Right lobe of liver (tissue), 4 donors: Measurements from ENCODE around the gene COL1A2.

ENCODE experiments used
- POLR2A ChIP-seq: fragments of 450-650 bp; IDR thresholded peaks from one replicate; pipeline ENCODE4 v1.6.1; 2017; ENCODE audit warnings: antibody characterized with exemption, mild to moderate bottlenecking
- TF ChIP-seq, protein P1 (sequence below), 4 donors: fragments of 200-600 bp in 3 of 4; fragments of 450-650 bp in 1 of 4; IDR thresholded peaks; one replicate each; pipeline versions ENCODE4 v1.5.1 to v1.8.0; 2016 to 2022; ENCODE audit warnings: antibody characterized with exemption in 4 of 4, mild to moderate bottlenecking in 2 of 4
- donor health status: DM: no; HTN: no; CAD: no.
- donor health status: DM: no; HTN: no; CAD: no.
- donor health status: DM: no; HTN: yes; CAD: no.

DNA sequence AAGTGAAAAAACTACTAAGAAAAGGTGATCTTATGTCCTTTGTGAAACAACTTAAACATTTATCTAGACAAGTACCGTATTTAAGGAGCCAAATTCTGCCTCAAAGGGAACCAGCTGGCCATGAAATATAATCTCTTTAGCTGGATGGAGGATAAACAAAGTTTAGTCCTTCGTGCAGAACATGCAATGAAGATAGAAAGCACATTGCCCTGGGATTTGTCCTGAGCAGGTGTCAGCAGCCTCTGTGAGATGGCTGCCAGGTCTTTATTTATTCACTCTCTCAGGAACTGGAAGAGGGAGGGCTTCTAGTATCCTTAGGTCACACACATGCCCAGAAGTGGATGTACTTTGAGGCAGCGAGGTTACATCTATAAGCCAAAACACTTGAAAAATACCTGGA lies 57.5 kb downstream of the COL1A2 start:
- TF ChIP-seq, protein P1, sequence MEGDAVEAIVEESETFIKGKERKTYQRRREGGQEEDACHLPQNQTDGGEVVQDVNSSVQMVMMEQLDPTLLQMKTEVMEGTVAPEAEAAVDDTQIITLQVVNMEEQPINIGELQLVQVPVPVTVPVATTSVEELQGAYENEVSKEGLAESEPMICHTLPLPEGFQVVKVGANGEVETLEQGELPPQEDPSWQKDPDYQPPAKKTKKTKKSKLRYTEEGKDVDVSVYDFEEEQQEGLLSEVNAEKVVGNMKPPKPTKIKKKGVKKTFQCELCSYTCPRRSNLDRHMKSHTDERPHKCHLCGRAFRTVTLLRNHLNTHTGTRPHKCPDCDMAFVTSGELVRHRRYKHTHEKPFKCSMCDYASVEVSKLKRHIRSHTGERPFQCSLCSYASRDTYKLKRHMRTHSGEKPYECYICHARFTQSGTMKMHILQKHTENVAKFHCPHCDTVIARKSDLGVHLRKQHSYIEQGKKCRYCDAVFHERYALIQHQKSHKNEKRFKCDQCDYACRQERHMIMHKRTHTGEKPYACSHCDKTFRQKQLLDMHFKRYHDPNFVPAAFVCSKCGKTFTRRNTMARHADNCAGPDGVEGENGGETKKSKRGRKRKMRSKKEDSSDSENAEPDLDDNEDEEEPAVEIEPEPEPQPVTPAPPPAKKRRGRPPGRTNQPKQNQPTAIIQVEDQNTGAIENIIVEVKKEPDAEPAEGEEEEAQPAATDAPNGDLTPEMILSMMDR (IDR thresholded peaks at IDR 0.05) = no peak
- no peak for TF ChIP-seq POLR2A
